Spinal cord (tissue), 10 donors: ENCODE data around the gene PPFIA3. TPM values are rescaled to one million over a fixed set of nuclear protein-coding genes. Genes with fewer than 3 reads are reported as not detected.
A peak's percentile ranks its signal among the peaks of the same experiment; 100 is the strongest.
"Not testable (repeated sequence)": the region's sequence is repeated elsewhere in the genome, so short reads cannot be mapped to it uniquely, and the experiment has no call there.

Source experiments
- DNase-seq, 6 donors: peaks; one replicate each; pipeline versions ENCODE4 v3.0.0 to v3.0.0-alpha.2; 2013 to 2015; ENCODE audit warnings: low spot score in 6 of 6, low read depth in 4 of 6
- H3K27ac ChIP-seq: one replicate; pipeline ENCODE4 v1.5.1; 2013; ENCODE audit warnings: low read depth, low read length, control low read depth
- H3K27me3 ChIP-seq: one replicate; pipeline ENCODE4 v1.6.1; 2013; ENCODE audit warnings: low read length; ENCODE audit not compliant: control insufficient read depth, insufficient read depth
- H3K36me3 ChIP-seq: one replicate; pipeline ENCODE4 v1.6.1; 2013; ENCODE audit warnings: low read length; ENCODE audit not compliant: control insufficient read depth, insufficient read depth
- H3K4me1 ChIP-seq: one replicate; pipeline ENCODE4 v1.6.1; 2013; ENCODE audit warnings: low read length; ENCODE audit not compliant: control insufficient read depth, insufficient read depth
- H3K4me3 ChIP-seq: one replicate; pipeline ENCODE4 v1.5.1; 2013; ENCODE audit warnings: low read depth, low read length, control low read depth
- H3K9me3 ChIP-seq: one replicate; pipeline ENCODE4 v1.6.1; 2013; ENCODE audit warnings: low read length; ENCODE audit not compliant: control insufficient read depth, insufficient read depth
- WGBS: methylation state at CpG from one replicate; pipeline ENCODE4 v1.1.5; 2013; ENCODE audit warnings: missing lambda C conversion rate; ENCODE audit not compliant: insufficient coverage; 5-methylcytosine and 5-hydroxymethylcytosine counted together
- polyA plus RNA-seq, 2 donors: library from polyadenylated mRNA; unstranded; fragments of 120-200 nt; gene quantifications; one replicate each; pipeline ENCODE4 v1.2.1, GENCODE V29; 2013; ENCODE audit not compliant: insufficient read length in 2 of 2
- total RNA-seq, 2 donors: library from RNA; depleted of rRNA in 1 of 2; stranded (reverse); fragments of 120-200 nt in 1 of 2; fragments of >200 nt in 1 of 2; gene quantifications; one replicate each; pipeline versions ENCODE4 v1.2.3 to v1.2.4, GENCODE V29; 2013 to 2014
- donor health status: healthy.

The PPFIA3 gene
- total and polyA plus RNA-seq, 4 donors = 21.1 to 92.2 (median 56.1) TPM

DNA sequence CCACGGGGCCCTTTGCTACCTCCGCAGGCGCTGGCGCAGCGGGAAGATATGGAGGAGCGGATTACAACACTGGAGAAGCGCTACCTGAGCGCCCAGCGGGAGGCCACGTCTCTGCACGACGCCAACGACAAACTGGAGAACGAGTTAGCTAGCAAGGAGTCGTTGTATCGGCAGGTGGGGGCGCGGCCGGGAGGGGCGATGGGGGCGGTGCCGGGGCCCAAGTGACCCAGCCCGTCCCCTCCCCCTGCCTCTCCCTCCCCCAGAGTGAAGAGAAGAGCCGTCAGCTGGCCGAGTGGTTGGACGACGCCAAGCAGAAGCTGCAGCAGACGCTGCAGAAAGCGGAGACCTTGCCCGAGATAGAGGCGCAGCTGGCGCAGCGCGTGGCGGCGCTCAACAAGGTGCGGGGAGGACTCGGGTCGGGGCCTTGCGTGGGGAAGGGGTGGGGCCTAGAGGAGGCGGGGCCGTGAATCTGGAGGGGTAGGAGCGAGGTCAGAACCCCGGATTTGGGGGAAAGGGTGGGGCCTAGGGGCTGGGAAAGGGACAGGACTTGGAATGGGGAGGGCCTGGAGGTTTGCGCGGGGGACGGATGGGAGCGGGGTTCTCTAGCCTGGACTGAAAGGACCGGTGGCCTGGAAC is 13.7 kb downstream of the PPFIA3 start:
- no peak overlapping the region for H3K27ac ChIP-seq
- no peaks in the 10 kb centered on the region for H3K9me3 ChIP-seq
- peak overlapping the region; percentile 24 for H3K4me3 ChIP-seq
- H3K36me3 ChIP-seq = peaks cover 84% of the 10 kb centered on the region
- no peaks in the 10 kb centered on the region for H3K27me3 ChIP-seq
- DNase-seq = no peak
- 35% methylated on average over 48 of the region's 49 CpGs for WGBS
- peaks cover 23% of the 10 kb centered on the region for H3K4me1 ChIP-seq

GRCh38 chr19:49133621-49134454 is 14.5 kb downstream of the PPFIA3 start:
- peaks cover 15% of the 10 kb centered on the region for H3K4me1 ChIP-seq
- peaks cover 85% of the 10 kb centered on the region for H3K36me3 ChIP-seq
- peak in 2 of 6 donors; percentile 57 to 72 for DNase-seq
- no peaks in the 10 kb centered on the region for H3K27me3 ChIP-seq
- WGBS = 37% methylated on average over 41 of the region's 42 CpGs
- no peaks in the 10 kb centered on the region for H3K9me3 ChIP-seq
- H3K4me3 ChIP-seq = peak overlapping the region; percentile 24
- H3K27ac ChIP-seq = no peak overlapping the region

- H3K4me1 ChIP-seq = peaks cover 15% of the 10 kb centered on the region
- DNase-seq = no peak
- no peaks in the 10 kb centered on the region for H3K9me3 ChIP-seq
- H3K27me3 ChIP-seq = no peaks in the 10 kb centered on the region
- H3K36me3 ChIP-seq = peaks cover 76% of the 10 kb centered on the region
- no peak overlapping the region for H3K4me3 ChIP-seq
- WGBS = 100% methylated on average over 1 of the region's 5 CpGs
- no peak overlapping the region for H3K27ac ChIP-seq
Measured at GRCh38 chr19:49135686-49136085, 16.3 kb downstream of the PPFIA3 start.

- no peak overlapping the region for H3K4me3 ChIP-seq
- H3K27me3 ChIP-seq = no peaks in the 10 kb centered on the region
- H3K36me3 ChIP-seq = peaks cover 72% of the 10 kb centered on the region
- no peaks in the 10 kb centered on the region for H3K9me3 ChIP-seq
- H3K27ac ChIP-seq = no peak overlapping the region
- WGBS = 78% methylated on average over 8 of the region's 10 CpGs
- H3K4me1 ChIP-seq = peaks cover 15% of the 10 kb centered on the region
- no peak for DNase-seq
Measured at GRCh38 chr19:49136771-49137171, 17.4 kb downstream of the PPFIA3 start.

DNA sequence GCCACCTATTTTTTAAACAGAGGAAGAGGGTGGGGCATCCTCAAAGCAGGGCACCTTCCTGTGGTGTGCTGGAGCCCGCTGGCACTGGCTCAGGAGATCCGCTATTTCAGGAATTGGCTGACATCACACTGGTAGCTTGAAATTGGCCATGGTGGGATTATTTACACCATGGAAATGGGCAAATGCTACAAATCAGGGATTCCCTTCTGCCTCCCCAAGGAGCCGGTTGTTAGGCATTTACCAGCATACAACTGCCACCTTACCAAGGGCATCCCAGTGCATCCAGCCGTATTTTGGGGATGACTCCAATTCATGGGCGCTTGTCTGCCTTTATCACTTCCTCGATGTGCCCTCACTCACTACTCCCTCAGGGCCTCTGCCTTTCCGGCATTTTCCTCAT is 21.6 kb downstream of the PPFIA3 start:
- DNase-seq = no peak

GRCh38 chr19:49141352-49141751 is 22.0 kb downstream of the PPFIA3 start:
- WGBS = 88% methylated on average over 4 of the region's 6 CpGs
- H3K27ac ChIP-seq = no peak overlapping the region
- H3K36me3 ChIP-seq = peaks cover 43% of the 10 kb centered on the region
- H3K9me3 ChIP-seq = no peaks in the 10 kb centered on the region
- no peak for DNase-seq
- no peaks in the 10 kb centered on the region for H3K27me3 ChIP-seq
- peaks cover 26% of the 10 kb centered on the region for H3K4me1 ChIP-seq
- no peak overlapping the region for H3K4me3 ChIP-seq

More for the DNA sequence above, 21.6 kb downstream of the PPFIA3 start:
- Histone ChIP-seq H3K36me3 (peaks cover 45% of the 10 kb centered on the region), H3K9me3 (no peaks in the 10 kb centered on the region), H3K27ac (no peak overlapping the region), H3K27me3 (no peaks in the 10 kb centered on the region), H3K4me3 (no peak overlapping the region), H3K4me1 (peaks cover 22% of the 10 kb centered on the region)
- WGBS = 99% methylated on average over 5 of the region's 7 CpGs

GRCh38 chr19:49142866-49143335 is 23.6 kb downstream of the PPFIA3 start:
- H3K27me3 ChIP-seq = no peaks in the 10 kb centered on the region
- H3K9me3 ChIP-seq = no peaks in the 10 kb centered on the region
- peak overlapping the region; percentile 77 for H3K4me3 ChIP-seq
- H3K4me1 ChIP-seq = peaks cover 31% of the 10 kb centered on the region
- peak in 4 of 6 donors; percentile 85 to 98 (median 93) for DNase-seq
- WGBS = 3% methylated on average over 21 of the region's 21 CpGs
- H3K36me3 ChIP-seq = peaks cover 31% of the 10 kb centered on the region
- H3K27ac ChIP-seq = peak overlapping the region; percentile 10

- 10% methylated on average over 27 of the region's 30 CpGs for whole genome bisulfite sequencing
- H3K27me3 ChIP-seq = no peaks in the 10 kb centered on the region
- DNase-seq = peak in 2 of 6 donors; percentile 83 to 94
- peak overlapping the region; percentile 27 for H3K4me3 ChIP-seq
- peaks cover 46% of the 10 kb centered on the region for H3K4me1 ChIP-seq
- H3K27ac ChIP-seq = peak overlapping the region; percentile 75
- peaks cover 20% of the 10 kb centered on the region for H3K36me3 ChIP-seq
- H3K9me3 ChIP-seq = no peaks in the 10 kb centered on the region
Measured at GRCh38 chr19:49145573-49146407, 26.4 kb downstream of the PPFIA3 start.

- peaks cover 18% of the 10 kb centered on the region for H3K36me3 ChIP-seq
- not testable (repeated sequence) for H3K9me3 ChIP-seq, DNase-seq, H3K27me3 ChIP-seq
- H3K27ac ChIP-seq = peak overlapping the region; percentile 75
- H3K4me3 ChIP-seq = peak overlapping the region; percentile 27
- H3K4me1 ChIP-seq = peaks cover 52% of the 10 kb centered on the region
- WGBS = 7% methylated on average over 6 of the region's 7 CpGs
Measured at GRCh38 chr19:49146408-49146770, 27.0 kb downstream of the PPFIA3 start.
